NCI-H2196 (cell line): ENCODE data around the gene BEGAIN.

Experiments used
- DNase-seq: peaks from one replicate; lab custom pipeline; 2025; ENCODE audit not compliant: unreplicated experiment; lab: John Stamatoyannopoulos, UW

BEGAIN gene

GRCh38 chr14:100584056-100585031, 2.9 kb downstream of the BEGAIN start:
- no peak for DNase-seq

- DNase-seq, result no peak
Observed at GRCh38 chr14:100583245-100583644, 4.0 kb downstream of the BEGAIN start.

- no peak for DNase-seq
Observed at GRCh38 chr14:100582496-100583165, 4.6 kb downstream of the BEGAIN start.

GRCh38 chr14:100581228-100582145, 5.7 kb downstream of the BEGAIN start:
- DNase-seq, result no peak

GRCh38 chr14:100580316-100581227, 6.6 kb downstream of the BEGAIN start:
- DNase-seq, result no peak

GRCh38 chr14:100578552-100578951, 8.7 kb downstream of the BEGAIN start:
- no peak for DNase-seq

- DNase-seq, result no peak
Observed at GRCh38 chr14:100577986-100578431, 9.2 kb downstream of the BEGAIN start.

GRCh38 chr14:100577321-100577985, 9.8 kb downstream of the BEGAIN start:
- DNase-seq, result no peak

GRCh38 chr14:100576091-100577085, 10.8 kb downstream of the BEGAIN start:
- DNase-seq, result no peak

- DNase-seq, result no peak
Observed at GRCh38 chr14:100575266-100575995, 11.8 kb downstream of the BEGAIN start.

GRCh38 chr14:100574642-100575031, 12.6 kb downstream of the BEGAIN start:
- DNase-seq, result no peak

GRCh38 chr14:100573757-100574641, 13.2 kb downstream of the BEGAIN start:
- DNase-seq, result no peak

GRCh38 chr14:100573002-100573756, 14.0 kb downstream of the BEGAIN start:
- no peak for DNase-seq

GRCh38 chr14:100572543-100572942, 14.7 kb downstream of the BEGAIN start:
- DNase-seq, result no peak

GRCh38 chr14:100571837-100572236, 15.4 kb downstream of the BEGAIN start:
- DNase-seq, result no peak
